NCI-H1436 treated with DMSO at 0.1 percent for 48 hours (cell line): ENCODE measurements around the gene TRHDE.

Source experiments
- DNase-seq: peaks from one replicate; lab custom pipeline; 2025; lab: John Stamatoyannopoulos, UW

The TRHDE gene

DNA sequence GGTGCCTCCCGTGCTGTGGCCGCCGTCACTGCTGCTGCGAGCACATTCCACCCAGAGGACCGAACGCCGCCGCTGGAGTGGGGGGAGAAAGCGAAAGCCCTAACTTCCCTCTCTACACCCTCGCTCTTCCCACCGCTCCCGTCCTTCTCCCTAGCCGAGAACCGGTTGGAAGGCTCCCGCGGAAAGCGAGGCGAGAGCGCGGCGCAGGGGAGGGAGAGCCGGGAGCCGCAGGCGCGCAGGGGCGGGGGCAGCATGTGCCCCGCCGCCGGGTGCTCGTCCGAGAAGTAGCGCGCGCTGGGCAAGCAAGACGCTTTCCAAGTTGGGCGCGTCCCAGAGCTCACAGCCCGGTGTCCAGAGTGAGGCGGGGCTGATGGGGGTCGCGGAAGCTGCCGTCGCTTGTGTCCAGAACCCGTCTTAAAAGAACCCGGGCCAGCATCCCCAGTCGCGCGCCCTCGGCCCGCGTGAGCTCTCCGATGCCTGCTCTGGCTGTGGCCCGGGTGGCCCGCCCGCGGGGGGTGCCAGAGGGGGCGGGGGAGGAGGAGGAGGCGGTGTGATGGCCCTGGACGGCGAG lies at the start of gene TRHDE:
Gene TRHDE, plus strand, starts transcription at position 280 of the 571 bp plus-strand sequence. Its CDS starts 274 bp downstream, at position 554.
- no peak for DNase-seq

GRCh38 chr12:72226510-72226909 lies 45.7 kb upstream of the TRHDE start:
- DNase-seq: no peak

GRCh38 chr12:72228424-72228823 lies 43.7 kb upstream of the TRHDE start:
- DNase-seq: no peak

- DNase-seq: no peak
These were observed 41.6 kb upstream of the TRHDE start for GRCh38 chr12:72230589-72230988.

GRCh38 chr12:72234886-72235285 lies 37.3 kb upstream of the TRHDE start:
- DNase-seq: no peak

GRCh38 chr12:72236071-72236705 lies 36.0 kb upstream of the TRHDE start:
- DNase-seq: no peak

- no peak for DNase-seq
These were observed 30.6 kb upstream of the TRHDE start for GRCh38 chr12:72241552-72241951.

- DNase-seq: no peak
These were observed 29.2 kb upstream of the TRHDE start for GRCh38 chr12:72242946-72243345.

- no peak for DNase-seq
These were observed 25.8 kb upstream of the TRHDE start for GRCh38 chr12:72246370-72246769.

DNA sequence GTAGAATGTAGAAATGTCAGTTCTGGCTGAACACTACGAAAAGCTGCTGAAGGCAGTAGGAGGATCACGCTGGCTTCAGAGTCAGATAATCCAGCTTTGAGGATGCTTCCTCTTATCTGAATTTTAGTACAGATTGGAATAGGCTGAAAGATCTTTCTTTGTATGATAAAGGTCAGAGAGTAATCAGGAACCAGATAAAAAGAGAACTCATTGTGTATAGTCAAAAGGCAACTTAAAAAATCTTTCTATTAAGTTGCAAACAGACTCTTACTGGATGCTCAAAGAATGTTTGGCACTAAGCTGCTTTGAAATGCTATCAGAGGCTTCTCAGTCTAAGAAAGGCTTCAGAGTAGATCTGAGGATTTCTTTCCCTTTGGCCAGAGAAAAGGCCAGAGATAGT lies 21.8 kb upstream of the TRHDE start:
- no peak for DNase-seq

DNA sequence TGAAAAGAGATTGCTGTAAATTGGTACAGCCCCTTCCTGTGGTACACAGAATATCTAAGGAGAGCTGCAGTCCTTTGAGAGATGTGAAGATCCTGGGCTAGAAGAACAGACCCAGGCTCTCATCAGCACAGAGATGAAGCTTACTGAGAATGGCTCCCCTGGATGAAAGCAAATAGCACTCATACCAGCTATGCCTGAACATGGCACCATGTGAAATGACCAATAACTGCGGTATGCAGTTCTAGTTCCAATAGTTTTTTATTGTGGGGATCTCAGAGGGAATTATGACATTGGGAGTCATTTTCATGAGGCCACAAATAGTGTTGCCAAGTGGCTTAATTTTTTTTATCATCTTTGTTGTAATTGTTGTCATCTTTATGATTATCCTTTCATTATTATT lies 15.4 kb upstream of the TRHDE start:
- DNase-seq: no peak

- DNase-seq: no peak
These were observed 10.3 kb upstream of the TRHDE start for GRCh38 chr12:72261885-72262284.

DNA sequence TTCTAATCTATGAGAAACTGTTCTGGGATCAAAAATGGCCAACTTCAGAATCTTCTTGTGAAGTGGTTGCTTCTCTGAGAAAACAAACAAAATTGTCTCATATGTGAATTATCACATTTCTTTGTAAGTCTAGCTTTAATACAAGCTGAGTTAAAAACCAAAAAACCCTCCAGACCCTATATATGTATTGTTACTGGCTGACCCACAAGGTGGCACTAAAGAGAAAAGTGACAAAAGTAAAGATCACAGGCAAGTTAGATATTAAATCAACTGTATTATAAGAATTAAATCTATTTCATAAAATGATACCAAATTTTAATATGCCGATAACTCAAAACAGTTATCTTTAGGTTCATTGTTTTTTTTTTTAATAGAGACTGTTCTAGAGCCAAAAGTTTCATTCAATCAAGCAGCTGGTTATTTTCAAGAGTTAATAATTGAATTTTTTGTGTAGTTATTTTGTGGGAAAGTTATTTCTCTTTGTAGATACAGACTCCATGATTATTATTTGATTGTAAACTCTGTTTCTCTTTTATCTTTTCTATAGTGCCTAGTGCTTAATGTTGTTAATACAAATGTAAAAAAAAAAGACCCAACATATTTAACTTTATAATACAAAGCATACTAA lies 7.5 kb upstream of the TRHDE start:
- no peak for DNase-seq

DNA sequence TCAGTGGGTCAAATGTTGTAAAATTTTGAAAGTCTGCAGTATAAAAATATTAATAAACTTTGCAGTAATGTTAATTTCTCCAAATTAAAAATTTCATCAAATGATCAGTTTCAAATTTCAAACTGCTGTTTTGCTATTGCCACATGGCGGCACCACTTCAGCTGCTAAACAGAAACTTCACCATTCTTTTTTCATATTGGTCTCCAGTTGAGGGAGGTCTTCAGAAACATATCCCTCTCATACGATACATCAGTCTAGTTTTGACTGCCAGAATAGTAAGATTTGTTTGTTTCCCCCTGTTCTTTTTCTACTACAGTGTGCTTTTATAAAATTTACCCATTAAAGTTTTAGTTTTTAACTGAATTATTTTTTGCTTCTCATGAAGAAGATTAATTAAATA lies 4.2 kb upstream of the TRHDE start:
- DNase-seq: no peak

DNA sequence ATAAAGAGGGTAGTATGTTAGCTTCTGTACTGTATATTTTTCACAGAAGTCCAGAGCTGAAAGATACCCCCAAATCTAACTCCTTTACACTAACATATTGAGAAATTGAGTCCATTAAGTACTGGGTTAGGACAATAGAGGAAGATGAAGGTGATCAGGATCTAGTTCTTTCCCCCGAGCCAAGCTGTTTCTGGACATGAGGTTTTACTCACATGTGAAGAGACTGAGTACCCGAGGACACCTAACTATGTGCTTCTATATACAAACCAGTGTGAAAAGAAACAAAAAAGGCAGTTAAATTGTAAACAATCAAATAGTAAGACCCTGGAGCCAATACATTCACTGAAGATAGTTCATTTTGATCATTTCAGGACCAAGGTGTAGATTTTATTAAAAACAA lies 3.8 kb upstream of the TRHDE start:
- DNase-seq: no peak

DNA sequence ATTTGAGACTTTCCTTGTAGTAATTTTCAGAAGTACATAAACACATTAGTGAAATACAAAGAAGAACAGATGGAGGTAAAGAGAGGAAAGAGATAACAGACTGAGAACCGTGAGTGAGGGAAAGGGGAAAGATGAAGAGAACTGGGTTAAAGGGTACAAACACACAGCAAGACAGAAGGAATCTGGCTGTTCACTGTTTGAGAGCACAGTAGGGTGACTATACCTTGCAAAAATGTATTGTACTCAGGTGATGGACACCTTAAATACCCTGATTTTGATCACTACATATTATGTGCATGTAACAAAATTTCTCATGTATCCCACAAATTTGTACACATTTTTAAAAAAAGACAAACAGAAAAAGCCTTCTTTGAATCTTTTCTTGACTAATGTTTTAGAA lies 2.7 kb upstream of the TRHDE start:
- DNase-seq: no peak

- no peak for DNase-seq
These were observed 1.9 kb upstream of the TRHDE start for GRCh38 chr12:72270246-72270645.

- no peak for DNase-seq
These were observed 1.2 kb upstream of the TRHDE start for GRCh38 chr12:72270961-72271360.

GRCh38 chr12:72271451-72272090 lies 599 bp upstream of the TRHDE start:
- no peak for DNase-seq

- DNase-seq: no peak
These were observed 745 bp downstream of the TRHDE start for GRCh38 chr12:72272731-72273498.

GRCh38 chr12:72273499-72273837 lies 1.3 kb downstream of the TRHDE start:
- no peak for DNase-seq

DNA sequence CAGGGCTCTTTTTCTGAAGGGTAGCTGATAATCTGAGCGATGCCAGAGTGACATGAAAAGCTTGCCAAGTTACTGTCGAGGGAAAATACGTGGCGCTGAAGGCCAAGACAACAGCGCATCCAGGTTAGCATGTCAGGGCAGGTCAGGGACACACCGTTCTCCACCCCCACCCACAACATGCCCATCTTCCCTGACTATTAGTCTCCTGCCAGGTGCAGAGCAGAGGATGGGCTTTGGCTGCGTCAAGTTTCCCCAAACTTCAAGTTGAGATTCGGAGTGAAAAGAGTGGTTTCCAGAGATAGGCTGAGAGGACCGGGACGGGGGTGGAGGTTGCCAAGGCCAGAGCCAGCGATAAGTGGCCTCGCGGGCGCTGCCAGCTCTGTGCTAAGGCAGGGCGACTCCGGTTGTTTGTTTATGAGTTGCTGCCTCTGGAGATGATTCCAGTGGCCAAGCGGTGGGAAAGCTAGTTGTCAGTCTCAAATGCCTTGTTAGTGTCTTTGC lies 1.7 kb downstream of the TRHDE start:
- no peak for DNase-seq
